ENCODE results near the gene PIAS2. TPM values are rescaled to one million over a fixed set of nuclear protein-coding genes. Genes with fewer than 3 reads are reported as not detected.
"Not testable (repeated sequence)": the region's sequence is repeated elsewhere in the genome, so short reads cannot be mapped to it uniquely, and the experiment has no call there.

The PIAS2 gene
- total RNA-seq, result 10 to 100 TPM; 35.8 to 42.3 TPM
- long read RNA-seq, donor 1, full-length matches to known transcripts, result 5 of 14 reads
- long read RNA-seq, donor 1, partial matches to known transcripts, result 0 of 14 reads
- long read RNA-seq, donor 1, other reads (novel, unspliced or antisense), result 9 of 14 reads
- long read RNA-seq, donor 2, full-length matches to known transcripts, result 6 of 14 reads
- long read RNA-seq, donor 2, partial matches to known transcripts, result 5 of 14 reads
- long read RNA-seq, donor 2, other reads (novel, unspliced or antisense), result 3 of 14 reads

- intact Hi-C loops (cut with DNase I), result no loop called here
- peak; percentile 92 for DNase-seq (ENCODE audit: low spot score)
These were observed at the start of gene PIAS2, which contains the start of gene KATNAL2 for GRCh38 chr18:46917108-46917802. Gene PIAS2, minus strand, starts transcription at chr18:46917507. Its CDS starts 162 bp downstream, at chr18:46917345. Gene KATNAL2, plus strand, starts transcription at chr18:46917602. Its CDS starts 29,271 bp downstream, at chr18:46946873.

GRCh38 chr18:46966266-46966665, 49.0 kb upstream of the PIAS2 start:
- intact Hi-C loops (cut with DNase I), result not testable (repeated sequence)

GRCh38 chr18:46964579-46965293, 47.4 kb upstream of the PIAS2 start:
- intact Hi-C loops (cut with DNase I); DNase-seq (ENCODE audit: low spot score): not testable (repeated sequence)

More at GRCh38 chr18:46966266-46966665, 49.0 kb upstream of the PIAS2 start:
- DNase-seq (ENCODE audit: low spot score), result not testable (repeated sequence)

- intact Hi-C loops (cut with DNase I); DNase-seq (ENCODE audit: low spot score): not testable (repeated sequence)
These were observed 46.6 kb upstream of the PIAS2 start for GRCh38 chr18:46963656-46964578.

- no peak for DNase-seq (ENCODE audit: low spot score)
- intact Hi-C loops (cut with DNase I), result no loop called here
These were observed 40.9 kb upstream of the PIAS2 start for GRCh38 chr18:46958209-46958608.

- intact Hi-C loops (cut with DNase I), result no loop called here
- no peak for DNase-seq (ENCODE audit: low spot score)
These were observed 35.9 kb upstream of the PIAS2 start for GRCh38 chr18:46953195-46953594.

GRCh38 chr18:46950064-46950656, 32.9 kb upstream of the PIAS2 start:
- intact Hi-C loops (cut with DNase I), result no loop called here
- DNase-seq (ENCODE audit: low spot score), result no peak

- peak; percentile 93 for DNase-seq (ENCODE audit: low spot score)
- intact Hi-C loops (cut with DNase I), result no loop called here
These were observed 29.5 kb upstream of the PIAS2 start for GRCh38 chr18:46946656-46947282.

- intact Hi-C loops (cut with DNase I), result no loop called here
- no peak for DNase-seq (ENCODE audit: low spot score)
These were observed 25.3 kb upstream of the PIAS2 start for GRCh38 chr18:46942646-46943045.

- no peak for DNase-seq (ENCODE audit: low spot score)
- intact Hi-C loops (cut with DNase I), result no loop called here
These were observed 22.8 kb upstream of the PIAS2 start for GRCh38 chr18:46939998-46940571.

- intact Hi-C loops (cut with DNase I), result no loop called here
These were observed 22.1 kb upstream of the PIAS2 start for GRCh38 chr18:46939337-46939963.

GRCh38 chr18:46920653-46921052, 3.3 kb upstream of the PIAS2 start:
- intact Hi-C loops (cut with DNase I), result no loop called here

More at GRCh38 chr18:46939337-46939963, 22.1 kb upstream of the PIAS2 start:
- DNase-seq (ENCODE audit: low spot score), result no peak

GRCh38 chr18:46920067-46920466, 2.8 kb upstream of the PIAS2 start:
- intact Hi-C loops (cut with DNase I), result no loop called here
- no peak for DNase-seq (ENCODE audit: low spot score)

More at GRCh38 chr18:46920653-46921052, 3.3 kb upstream of the PIAS2 start:
- DNase-seq (ENCODE audit: low spot score), result no peak

GRCh38 chr18:46917803-46918600, 695 bp upstream of the PIAS2 start:
- no peak for DNase-seq (ENCODE audit: low spot score)
- intact Hi-C loops (cut with DNase I), result no loop called here

GRCh38 chr18:46916551-46917107, 678 bp downstream of the PIAS2 start:
- intact Hi-C loops (cut with DNase I), result no loop called here
- DNase-seq (ENCODE audit: low spot score), result no peak
